DND-41 (cell line): ENCODE data around the gene STC2.

Experiments
- ATAC-seq: fragments of 200-7000 bp; cut with Tn5 transposase; 3 replicates; pipeline ENCODE4 v1.9.1; 2021; ENCODE audit warnings: low read depth; ENCODE audit not compliant: insufficient read depth
- DNase-seq: peaks from one replicate; pipeline ENCODE4 v3.0.0-alpha.2; 2020
- H2AFZ ChIP-seq: 2 replicates; pipeline ENCODE4 v1.6.0; 2012; ENCODE audit warnings: low read depth, low read length
- H3K27ac ChIP-seq: 2 replicates; pipeline ENCODE4 v1.5.1; 2012; ENCODE audit warnings: low read length, inconsistent platforms
- H3K27me3 ChIP-seq: fragments of 200-600 bp; sonication (generic); 2 replicates; pipeline ENCODE4 v1.6.0; 2012; ENCODE audit warnings: low read length, mild to moderate bottlenecking, inconsistent platforms; ENCODE audit not compliant: insufficient read depth, poor library complexity
- H3K36me3 ChIP-seq: 2 replicates; pipeline ENCODE4 v1.5.1; 2012; ENCODE audit warnings: low read length, inconsistent platforms; ENCODE audit not compliant: insufficient read depth
- H3K4me1 ChIP-seq: 2 replicates; pipeline ENCODE4 v1.5.1; 2012; ENCODE audit warnings: mild to moderate bottlenecking, low read length; ENCODE audit not compliant: insufficient read depth
- H3K4me2 ChIP-seq: 2 replicates; pipeline ENCODE4 v1.6.0; 2012; ENCODE audit warnings: mild to moderate bottlenecking, moderate library complexity, low read length, inconsistent platforms; ENCODE audit not compliant: insufficient read depth
- H3K4me3 ChIP-seq, 2 experiments: fragments of 200-600 bp in 1 of 2; shearing (Covaris generic) in 1 of 2; 2 replicates each; pipeline ENCODE4 v1.5.1; 2012 to 2016; ENCODE audit warnings: inconsistent platforms in 2 of 2, low read length in 2 of 2, mild to moderate bottlenecking in 2 of 2, low read depth in 1 of 2, moderate library complexity in 1 of 2
- H3K79me2 ChIP-seq: 2 replicates; pipeline ENCODE4 v1.6.0; 2012; ENCODE audit warnings: low read length, inconsistent platforms; ENCODE audit not compliant: insufficient read depth
- H3K9ac ChIP-seq: 2 replicates; pipeline ENCODE4 v1.6.0; 2012; ENCODE audit warnings: low read depth, mild to moderate bottlenecking, inconsistent platforms, low read length, moderate library complexity
- H3K9me3 ChIP-seq: 2 replicates; pipeline ENCODE4 v1.5.1; 2012; ENCODE audit warnings: low read length, moderate library complexity, mild to moderate bottlenecking, inconsistent platforms; ENCODE audit not compliant: insufficient read depth, severe bottlenecking
- H4K20me1 ChIP-seq: 2 replicates; pipeline ENCODE4 v1.6.0; 2012; ENCODE audit warnings: low read length; ENCODE audit not compliant: insufficient read depth
- CTCF ChIP-seq: IDR thresholded peaks from 2 replicates; pipeline ENCODE4 v1.5.1; 2012; ENCODE audit warnings: borderline replicate concordance, low read length, moderate library complexity, mild to moderate bottlenecking; ENCODE audit not compliant: poor library complexity, severe bottlenecking; ENCODE audit errors: extremely low read depth
- EZH2 ChIP-seq: IDR thresholded peaks from 3 replicates; pipeline ENCODE4 v1.6.1; 2012; ENCODE audit warnings: borderline replicate concordance, low read depth, mild to moderate bottlenecking, moderate library complexity, low read length, inconsistent platforms; ENCODE audit not compliant: severe bottlenecking

Gene STC2

GRCh38 chr5:173295796-173296195, 32.4 kb downstream of the STC2 start:
- Histone ChIP-seq H3K27ac (no peak overlapping the region), H3K9me3 (no peaks in the 10 kb centered on the region), H3K4me1 (peaks cover 6% of the 10 kb centered on the region), H3K9ac (no peak overlapping the region), H3K4me3 (no peak overlapping the region), H2AFZ (no peak overlapping the region), H3K4me2 (no peak overlapping the region), H3K27me3 (peaks cover 25% of the 10 kb centered on the region), H3K79me2 (no peaks in the 10 kb centered on the region), H4K20me1 (peaks cover 11% of the 10 kb centered on the region), H3K36me3 (no peaks in the 10 kb centered on the region)
- TF ChIP-seq CTCF, result no peak
- ATAC-seq (no peak), DNase-seq (no peak)

DNA sequence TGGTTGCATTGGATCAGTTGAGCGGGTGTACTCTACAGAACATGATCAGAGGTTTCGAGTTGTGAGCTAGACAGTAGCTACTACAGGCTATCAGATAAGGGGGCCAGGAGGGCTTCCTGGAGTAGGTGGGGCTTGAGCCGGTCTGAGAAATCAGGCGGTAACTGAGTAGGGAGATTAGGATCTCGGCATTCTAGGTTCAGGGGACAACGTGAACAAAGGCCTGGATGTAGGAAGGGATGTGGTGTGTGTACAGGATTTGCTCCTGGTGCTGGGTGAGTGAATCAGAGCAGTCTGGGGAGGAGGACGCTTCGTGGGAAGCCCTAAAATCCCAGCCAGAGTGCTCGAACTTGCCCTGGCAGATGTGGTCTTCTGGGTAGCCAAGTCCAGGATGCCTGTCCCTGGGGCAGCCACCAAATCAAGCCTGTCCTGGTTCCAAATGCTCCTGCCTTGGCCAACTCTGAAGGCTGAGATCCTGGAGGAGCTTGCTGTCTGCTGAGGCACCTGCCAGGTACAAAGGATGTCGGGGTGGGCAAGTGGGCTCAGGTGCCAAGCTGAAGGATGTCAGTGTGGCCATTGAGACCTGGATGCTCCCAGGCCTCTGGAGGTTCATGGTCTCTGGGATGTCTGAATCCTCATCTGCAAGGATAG, 33.4 kb downstream of the STC2 start:
- no peak overlapping the region for H3K4me3 ChIP-seq
- no peak overlapping the region for H2AFZ ChIP-seq
- H3K79me2 ChIP-seq, result no peaks in the 10 kb centered on the region
- no peak for ATAC-seq
- H3K9me3 ChIP-seq, result no peaks in the 10 kb centered on the region
- TF ChIP-seq CTCF, result no peak
- TF ChIP-seq EZH2, result no peak
- H3K4me1 ChIP-seq, result peaks cover 6% of the 10 kb centered on the region
- no peak for DNase-seq
- no peaks in the 10 kb centered on the region for H3K36me3 ChIP-seq
- no peak overlapping the region for H3K4me2 ChIP-seq
- peaks cover 11% of the 10 kb centered on the region for H4K20me1 ChIP-seq
- H3K27ac ChIP-seq, result no peak overlapping the region
- H3K27me3 ChIP-seq, result peaks cover 35% of the 10 kb centered on the region
- H3K9ac ChIP-seq, result no peak overlapping the region

DNA sequence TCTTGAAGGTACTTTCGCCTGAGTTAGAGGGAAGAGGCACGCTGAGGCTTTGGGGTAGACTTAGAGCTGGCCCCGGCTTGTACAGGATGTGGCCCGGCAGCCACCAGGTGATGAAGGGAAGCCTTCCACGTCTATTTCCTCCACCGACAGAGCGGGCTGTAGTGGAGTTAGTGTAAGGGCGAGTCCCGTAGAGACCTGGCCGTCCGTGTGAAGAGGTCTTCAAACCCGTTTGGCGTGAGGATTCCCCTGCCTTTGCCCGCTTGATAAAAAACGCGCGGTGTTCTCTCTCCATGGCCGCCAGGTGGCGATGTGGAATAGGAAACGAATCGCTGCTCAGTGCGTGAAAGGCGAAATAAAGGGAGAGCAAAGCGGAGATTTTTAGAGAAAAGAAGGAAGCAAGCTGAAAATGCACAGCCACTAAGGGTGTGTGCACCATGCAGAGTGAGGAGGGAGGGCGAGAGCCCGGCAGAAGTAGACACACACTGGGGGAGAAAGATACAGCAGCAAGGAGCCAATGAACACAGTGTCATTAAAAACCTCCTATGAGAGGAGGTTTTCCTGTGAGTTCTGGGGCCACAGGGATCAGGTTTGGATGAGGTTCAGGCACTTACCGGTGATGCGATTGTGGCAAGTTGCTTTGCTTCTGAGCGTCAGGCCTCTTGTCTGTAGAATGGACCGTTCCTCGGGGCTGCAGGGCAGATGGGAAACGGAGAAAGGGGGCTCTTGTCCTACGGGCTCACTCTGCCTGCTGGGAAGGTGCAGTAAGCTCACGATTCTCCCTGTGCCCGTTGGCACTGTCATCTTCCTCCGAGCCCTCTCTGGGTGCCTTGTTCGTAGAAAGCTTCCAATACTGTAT, 34.2 kb downstream of the STC2 start:
- Histone ChIP-seq H3K4me3 (no peak overlapping the region), H2AFZ (no peak overlapping the region), H3K79me2 (no peaks in the 10 kb centered on the region), H3K9me3 (no peaks in the 10 kb centered on the region), H3K36me3 (no peaks in the 10 kb centered on the region), H4K20me1 (peaks cover 11% of the 10 kb centered on the region), H3K27me3 (peaks cover 37% of the 10 kb centered on the region), H3K4me2 (peak overlapping the region; percentile 40), H3K9ac (no peak overlapping the region), H3K27ac (no peak overlapping the region), H3K4me1 (peaks cover 6% of the 10 kb centered on the region)
- peak; percentile 67 for DNase-seq
- TF ChIP-seq CTCF (peak; percentile 90), EZH2 (peak; percentile 43)
- ATAC-seq, result peak; percentile 83
